ENCODE data around the gene RFNG. TPM values are rescaled to one million over a fixed set of nuclear protein-coding genes. Genes with fewer than 3 reads are reported as not detected.

Gene RFNG
- total and polyA plus RNA-seq, 2 of the 13 experiments (the other 11 are each of a cell fraction or from before 2014, with no cell fraction given), result 61.4 to 64.0 TPM

GRCh38 chr17:82017612-82018151 lies 33.9 kb downstream of the RFNG start (continued):
- TF ChIP-seq ATF5 (CRISPR knock-in tag; IDR thresholded peaks at IDR 0.05; ENCODE audit: low read depth) (no peak), PAF1 (CRISPR knock-in tag; IDR thresholded peaks at IDR 0.05) (0 out of 2 replicates have a peak, but pooled peaks have one; percentile 64), SMARCC2 (IDR thresholded peaks at IDR 0.05) (no peak), BRD4 (CRISPR knock-in tag; IDR thresholded peaks at IDR 0.05) (no peak), ZMYM2 (CRISPR knock-in tag; IDR thresholded peaks at IDR 0.05) (no peak), FOXC1 (CRISPR knock-in tag; IDR thresholded peaks at IDR 0.05; ENCODE audit: borderline replicate concordance) (0 out of 2 replicates have a peak, but pooled peaks have one; percentile 40), ZMAT5 (CRISPR knock-in tag; IDR thresholded peaks at IDR 0.05; ENCODE audit: borderline replicate concordance, low read depth) (no peak), ZNF354B (CRISPR knock-in tag; IDR thresholded peaks at IDR 0.05) (no peak), PBX3 (CRISPR knock-in tag; IDR thresholded peaks at IDR 0.05; ENCODE audit: borderline replicate concordance) (no peak), HNRNPH1 (optimal IDR thresholded peaks at IDR 0.05; ENCODE audit: low read depth, low read length) (no peak), ZBED4 (CRISPR knock-in tag; IDR thresholded peaks at IDR 0.05; ENCODE audit: borderline replicate concordance) (no peak), ARNT2 (CRISPR knock-in tag; IDR thresholded peaks at IDR 0.05; ENCODE audit: low read depth) (0 out of 2 replicates have a peak, but pooled peaks have one; percentile 4), ZFP82 (CRISPR knock-in tag; IDR thresholded peaks at IDR 0.05; ENCODE audit: borderline replicate concordance) (no peak), PAWR (CRISPR knock-in tag; IDR thresholded peaks at IDR 0.05; ENCODE audit: borderline replicate concordance) (no peak), FIP1L1 (IDR thresholded peaks at IDR 0.05; ENCODE audit: borderline replicate concordance, insufficient read depth, low read depth, low read length) (0 out of 2 replicates have a peak, but pooled peaks have one; percentile 60), PLSCR1 (CRISPR knock-in tag; IDR thresholded peaks at IDR 0.05; ENCODE audit: borderline replicate concordance) (no peak), ZZZ3 (CRISPR knock-in tag; IDR thresholded peaks at IDR 0.05; ENCODE audit: borderline replicate concordance) (no peak), THAP7 (CRISPR knock-in tag; IDR thresholded peaks at IDR 0.05) (no peak), FOXM1 (CRISPR knock-in tag; IDR thresholded peaks at IDR 0.05) (no peak), ZNF841 (CRISPR knock-in tag; IDR thresholded peaks at IDR 0.05; ENCODE audit: borderline replicate concordance) (no peak)
